ENCODE measurements around the gene GPHN.

Gene GPHN

DNA sequence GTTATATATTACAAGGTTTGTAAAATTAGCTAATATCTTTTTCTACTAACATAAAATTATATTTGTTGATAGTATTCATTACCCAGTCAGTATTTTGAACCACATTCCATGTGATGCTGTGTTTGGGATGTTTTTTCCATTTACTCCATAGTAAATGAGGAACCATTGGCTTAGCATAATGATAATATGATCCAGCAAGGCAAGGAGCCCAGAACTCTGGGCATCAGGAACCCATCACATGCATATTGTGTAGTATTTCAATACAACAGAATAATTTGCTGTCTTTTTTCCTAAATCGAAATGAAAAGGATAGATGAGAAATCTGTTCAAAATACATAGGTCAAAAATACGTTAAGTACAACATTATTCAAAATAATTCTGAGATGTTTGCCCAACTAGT, 632.6 kb downstream of the GPHN start:
- no peak for TF ChIP-seq POLR2AphosphoS5 (IDR thresholded peaks at IDR 0.05; ENCODE audit: low read depth, low read length)
- TF ChIP-seq SIN3A (IDR thresholded peaks at IDR 0.05; ENCODE audit: borderline replicate concordance, insufficient read depth, low read length), result no peak
- TF ChIP-seq, protein P1, sequence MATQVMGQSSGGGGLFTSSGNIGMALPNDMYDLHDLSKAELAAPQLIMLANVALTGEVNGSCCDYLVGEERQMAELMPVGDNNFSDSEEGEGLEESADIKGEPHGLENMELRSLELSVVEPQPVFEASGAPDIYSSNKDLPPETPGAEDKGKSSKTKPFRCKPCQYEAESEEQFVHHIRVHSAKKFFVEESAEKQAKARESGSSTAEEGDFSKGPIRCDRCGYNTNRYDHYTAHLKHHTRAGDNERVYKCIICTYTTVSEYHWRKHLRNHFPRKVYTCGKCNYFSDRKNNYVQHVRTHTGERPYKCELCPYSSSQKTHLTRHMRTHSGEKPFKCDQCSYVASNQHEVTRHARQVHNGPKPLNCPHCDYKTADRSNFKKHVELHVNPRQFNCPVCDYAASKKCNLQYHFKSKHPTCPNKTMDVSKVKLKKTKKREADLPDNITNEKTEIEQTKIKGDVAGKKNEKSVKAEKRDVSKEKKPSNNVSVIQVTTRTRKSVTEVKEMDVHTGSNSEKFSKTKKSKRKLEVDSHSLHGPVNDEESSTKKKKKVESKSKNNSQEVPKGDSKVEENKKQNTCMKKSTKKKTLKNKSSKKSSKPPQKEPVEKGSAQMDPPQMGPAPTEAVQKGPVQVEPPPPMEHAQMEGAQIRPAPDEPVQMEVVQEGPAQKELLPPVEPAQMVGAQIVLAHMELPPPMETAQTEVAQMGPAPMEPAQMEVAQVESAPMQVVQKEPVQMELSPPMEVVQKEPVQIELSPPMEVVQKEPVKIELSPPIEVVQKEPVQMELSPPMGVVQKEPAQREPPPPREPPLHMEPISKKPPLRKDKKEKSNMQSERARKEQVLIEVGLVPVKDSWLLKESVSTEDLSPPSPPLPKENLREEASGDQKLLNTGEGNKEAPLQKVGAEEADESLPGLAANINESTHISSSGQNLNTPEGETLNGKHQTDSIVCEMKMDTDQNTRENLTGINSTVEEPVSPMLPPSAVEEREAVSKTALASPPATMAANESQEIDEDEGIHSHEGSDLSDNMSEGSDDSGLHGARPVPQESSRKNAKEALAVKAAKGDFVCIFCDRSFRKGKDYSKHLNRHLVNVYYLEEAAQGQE (IDR thresholded peaks at IDR 0.05; ENCODE audit: insufficient read depth in 1 of 2, low read depth in 2 of 2, low read length in 2 of 2), result no peak
- TF ChIP-seq TAF1 (IDR thresholded peaks at IDR 0.05; ENCODE audit: borderline replicate concordance, insufficient read depth, low read length), result no peak
- TF ChIP-seq FOXP2 (optimal IDR thresholded peaks at IDR 0.05; ENCODE audit: borderline replicate concordance, extremely low read depth, extremely low read length, insufficient read depth), result no peak

DNA sequence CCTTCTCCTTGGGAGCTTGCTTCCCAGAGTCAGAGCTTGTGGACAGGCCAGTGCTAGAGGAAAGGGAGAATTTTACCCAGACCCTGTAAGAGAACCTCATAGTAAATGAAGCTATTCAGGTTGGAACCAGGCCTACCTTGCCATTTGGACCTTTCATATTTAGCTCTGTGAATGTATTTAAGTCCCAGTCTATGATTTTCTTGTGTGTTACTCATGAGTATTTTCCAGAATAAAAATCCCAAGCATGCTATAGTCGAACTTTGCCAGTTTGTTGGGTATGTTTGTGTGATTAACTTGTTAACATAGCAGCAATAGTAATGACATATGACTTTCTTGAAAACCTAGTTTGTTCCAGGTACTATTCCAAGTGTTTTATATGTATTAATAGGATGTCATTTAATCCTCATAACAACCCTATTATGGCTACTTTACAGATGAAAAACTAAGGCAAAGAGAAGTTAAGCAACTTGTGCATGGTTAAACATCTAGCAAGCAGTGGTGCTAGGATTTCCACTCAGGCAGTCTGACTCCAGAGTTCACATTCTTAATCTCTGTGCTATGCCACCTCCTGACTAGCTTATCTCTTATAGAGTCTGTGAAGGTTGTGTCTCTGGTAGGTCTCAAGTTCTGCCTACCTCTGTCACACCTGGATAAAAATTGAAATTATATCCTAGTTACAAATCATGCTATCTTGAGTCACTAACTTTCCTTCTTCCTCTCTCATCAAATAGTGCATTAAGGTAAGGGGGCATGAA, 633.4 kb downstream of the GPHN start:
- TF ChIP-seq SIN3A (IDR thresholded peaks at IDR 0.05; ENCODE audit: borderline replicate concordance, insufficient read depth, low read length), result no peak
- TF ChIP-seq, protein P1 (IDR thresholded peaks at IDR 0.05; ENCODE audit: insufficient read depth in 1 of 2, low read depth in 2 of 2, low read length in 2 of 2), result no peak
- no peak for TF ChIP-seq FOXP2 (optimal IDR thresholded peaks at IDR 0.05; ENCODE audit: borderline replicate concordance, extremely low read depth, extremely low read length, insufficient read depth)
- TF ChIP-seq POLR2AphosphoS5 (IDR thresholded peaks at IDR 0.05; ENCODE audit: low read depth, low read length), result no peak
- TF ChIP-seq TAF1 (IDR thresholded peaks at IDR 0.05; ENCODE audit: borderline replicate concordance, insufficient read depth, low read length), result no peak

DNA sequence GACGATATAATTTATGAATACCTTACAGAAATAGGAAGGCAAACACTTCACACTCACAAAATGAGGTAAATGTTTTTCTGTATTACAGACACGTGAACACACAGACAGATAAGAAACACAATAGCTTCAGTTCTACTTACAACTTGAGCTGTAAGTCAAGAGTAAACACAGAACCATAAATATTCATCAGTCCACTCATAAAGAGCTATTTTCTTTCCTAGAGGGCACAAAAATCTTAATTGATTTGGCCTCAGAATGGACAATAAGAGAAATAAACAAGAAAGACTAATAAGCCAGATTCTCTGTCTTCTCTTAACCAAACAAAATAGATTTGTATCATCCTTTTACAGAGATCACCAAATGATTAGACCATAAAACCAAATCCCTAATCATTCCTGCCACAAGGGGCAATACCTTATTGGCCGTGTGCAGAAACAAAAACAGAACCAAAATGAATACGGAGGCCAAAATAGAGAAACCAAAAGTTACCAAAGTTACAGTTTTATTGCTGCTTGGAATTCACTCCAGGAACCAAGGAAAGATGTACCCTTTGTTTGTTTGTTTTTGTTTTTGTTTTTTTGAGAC, 643.2 kb downstream of the GPHN start:
- TF ChIP-seq SIN3A (IDR thresholded peaks at IDR 0.05; ENCODE audit: borderline replicate concordance, insufficient read depth, low read length) (no peak), FOXP2 (optimal IDR thresholded peaks at IDR 0.05; ENCODE audit: borderline replicate concordance, extremely low read depth, extremely low read length, insufficient read depth) (no peak), POLR2AphosphoS5 (IDR thresholded peaks at IDR 0.05; ENCODE audit: low read depth, low read length) (no peak), TAF1 (IDR thresholded peaks at IDR 0.05; ENCODE audit: borderline replicate concordance, insufficient read depth, low read length) (no peak)
- TF ChIP-seq, protein P1 (IDR thresholded peaks at IDR 0.05; ENCODE audit: insufficient read depth in 1 of 2, low read depth in 2 of 2, low read length in 2 of 2), result no peak

DNA sequence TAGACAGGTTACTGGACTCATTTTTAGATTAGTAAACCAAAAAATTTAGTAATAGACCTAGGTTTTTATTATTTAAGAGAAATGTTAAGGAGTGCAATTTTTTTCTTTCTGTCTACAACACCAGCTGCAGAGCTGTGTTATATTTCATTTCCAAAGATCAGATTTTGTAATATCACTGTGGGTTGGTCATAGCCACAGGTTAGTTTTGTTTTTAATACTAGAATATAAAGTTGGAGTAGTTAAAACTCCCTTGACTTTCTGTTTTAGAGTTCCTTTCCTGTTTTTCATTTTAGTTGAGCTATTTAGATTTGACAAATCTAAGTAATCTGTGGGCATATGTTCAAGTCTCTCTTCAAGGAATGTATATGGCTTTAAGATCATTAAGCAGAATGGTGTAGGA, 650.6 kb downstream of the GPHN start:
- TF ChIP-seq SIN3A (IDR thresholded peaks at IDR 0.05; ENCODE audit: borderline replicate concordance, insufficient read depth, low read length) (no peak), POLR2AphosphoS5 (IDR thresholded peaks at IDR 0.05; ENCODE audit: low read depth, low read length) (no peak), TAF1 (IDR thresholded peaks at IDR 0.05; ENCODE audit: borderline replicate concordance, insufficient read depth, low read length) (no peak), FOXP2 (optimal IDR thresholded peaks at IDR 0.05; ENCODE audit: borderline replicate concordance, extremely low read depth, extremely low read length, insufficient read depth) (no peak)
- TF ChIP-seq, protein P1 (IDR thresholded peaks at IDR 0.05; ENCODE audit: insufficient read depth in 1 of 2, low read depth in 2 of 2, low read length in 2 of 2), result no peak

Data from PFSK-1 (cell line).